HG03045 (cell line): Measurements from ENCODE around the gene MR1.

Source experiments
- ATAC-seq: cut with Tn5 transposase; IDR thresholded peaks from one replicate; pipeline ENCODE4 v1.9.1; 2021; ENCODE audit warnings: mild to moderate bottlenecking, moderate library complexity; ENCODE audit not compliant: unreplicated experiment

The MR1 gene

GRCh38 chr1:181033799-181034451, at the start of gene MR1:
Gene MR1 (plus strand): TSS chr1:181033983. CDS start chr1:181034008, 25 bp downstream.
- peak; percentile 95 for ATAC-seq

GRCh38 chr1:180988253-180988752, 45.5 kb upstream of the MR1 start:
- ATAC-seq, result no peak

GRCh38 chr1:180994262-180994661, 39.5 kb upstream of the MR1 start:
- ATAC-seq, result no peak

GRCh38 chr1:180997843-180998504, 35.8 kb upstream of the MR1 start:
- no peak for ATAC-seq

GRCh38 chr1:181001091-181001780, 32.5 kb upstream of the MR1 start:
- ATAC-seq, result no peak

- ATAC-seq, result no peak
Measured at GRCh38 chr1:181002582-181003172, 31.1 kb upstream of the MR1 start.

GRCh38 chr1:181010789-181011188, 23.0 kb upstream of the MR1 start:
- ATAC-seq, result no peak

- no peak for ATAC-seq
Measured at GRCh38 chr1:181011301-181012202, 22.2 kb upstream of the MR1 start.

- ATAC-seq, result no peak
Measured at GRCh38 chr1:181012203-181012745, 21.5 kb upstream of the MR1 start.

GRCh38 chr1:181013144-181013543, 20.6 kb upstream of the MR1 start:
- no peak for ATAC-seq

- ATAC-seq, result peak; percentile 45
Measured at GRCh38 chr1:181014477-181015250, 19.1 kb upstream of the MR1 start.

GRCh38 chr1:181015251-181015615, 18.6 kb upstream of the MR1 start:
- ATAC-seq, result peak; percentile 8

GRCh38 chr1:181016563-181016962, 17.2 kb upstream of the MR1 start:
- ATAC-seq, result no peak

- ATAC-seq, result no peak
Measured at GRCh38 chr1:181018901-181019681, 14.7 kb upstream of the MR1 start.

- ATAC-seq, result no peak
Measured at GRCh38 chr1:181021159-181021558, 12.6 kb upstream of the MR1 start.

GRCh38 chr1:181021811-181022434, 11.9 kb upstream of the MR1 start:
- peak; percentile 36 for ATAC-seq

- ATAC-seq, result no peak
Measured at GRCh38 chr1:181023265-181024057, 10.3 kb upstream of the MR1 start.
